ENCODE results near the gene HAL. TPM values are rescaled to one million over a fixed set of nuclear protein-coding genes. Genes with fewer than 3 reads are reported as not detected.

Gene HAL
- total RNA-seq, 1 donor from 2014 or later, result 3.8 TPM

- Mint-ChIP-seq H3K4me3 (no peak overlapping the region), H3K36me3 (no peaks in the 10 kb centered on the region), H3K9me3 (no peaks in the 10 kb centered on the region), H3K27ac (no peak overlapping the region), H3K27me3 (no peaks in the 10 kb centered on the region), H3K4me1 (ENCODE audit: unreplicated experiment) (peaks cover 15% of the 10 kb centered on the region)
- TF ChIP-seq CTCF (conservative IDR thresholded peaks at IDR 0.05), result no peak
- no peak for DNase-seq (ENCODE audit: extremely low spot score, unreplicated experiment)
Measured at GRCh38 chr12:96033549-96034389, 37.6 kb upstream of the HAL start.

GRCh38 chr12:96029826-96030225, 33.7 kb upstream of the HAL start:
- Mint-ChIP-seq H3K27ac (no peak overlapping the region), H3K4me3 (no peak overlapping the region)

GRCh38 chr12:96028538-96028937, 32.4 kb upstream of the HAL start:
- TF ChIP-seq CTCF (conservative IDR thresholded peaks at IDR 0.05), result no peak
- Mint-ChIP-seq H3K4me3 (no peak overlapping the region), H3K9me3 (no peaks in the 10 kb centered on the region), H3K27ac (no peak overlapping the region), H3K27me3 (no peaks in the 10 kb centered on the region), H3K4me1 (ENCODE audit: unreplicated experiment) (peaks cover 15% of the 10 kb centered on the region), H3K36me3 (peaks cover 19% of the 10 kb centered on the region)
- DNase-seq (ENCODE audit: extremely low spot score, unreplicated experiment), result no peak

More at GRCh38 chr12:96029826-96030225, 33.7 kb upstream of the HAL start:
- Mint-ChIP-seq H3K4me1 (ENCODE audit: unreplicated experiment) (peaks cover 15% of the 10 kb centered on the region), H3K27me3 (no peaks in the 10 kb centered on the region), H3K9me3 (no peaks in the 10 kb centered on the region), H3K36me3 (peaks cover 19% of the 10 kb centered on the region)
- no peak for TF ChIP-seq CTCF (conservative IDR thresholded peaks at IDR 0.05)
- DNase-seq (ENCODE audit: extremely low spot score, unreplicated experiment), result no peak

GRCh38 chr12:96026331-96026730, 30.2 kb upstream of the HAL start:
- DNase-seq (ENCODE audit: extremely low spot score, unreplicated experiment), result no peak
- no peak overlapping the region for H3K4me3 Mint-ChIP-seq
- no peak for TF ChIP-seq CTCF (conservative IDR thresholded peaks at IDR 0.05)
- H3K27ac Mint-ChIP-seq, result no peak overlapping the region
- H3K36me3 Mint-ChIP-seq, result peaks cover 26% of the 10 kb centered on the region
- no peaks in the 10 kb centered on the region for H3K27me3 Mint-ChIP-seq
- H3K9me3 Mint-ChIP-seq, result no peaks in the 10 kb centered on the region
- H3K4me1 Mint-ChIP-seq (ENCODE audit: unreplicated experiment), result peaks cover 7% of the 10 kb centered on the region

- no peaks in the 10 kb centered on the region for H3K27me3 Mint-ChIP-seq
- no peak overlapping the region for H3K27ac Mint-ChIP-seq
- no peaks in the 10 kb centered on the region for H3K9me3 Mint-ChIP-seq
- no peak for DNase-seq (ENCODE audit: extremely low spot score, unreplicated experiment)
- no peak overlapping the region for H3K4me3 Mint-ChIP-seq
- H3K36me3 Mint-ChIP-seq, result peaks cover 32% of the 10 kb centered on the region
- no peak for TF ChIP-seq CTCF (conservative IDR thresholded peaks at IDR 0.05)
- peaks cover 7% of the 10 kb centered on the region for H3K4me1 Mint-ChIP-seq (ENCODE audit: unreplicated experiment)
Measured at GRCh38 chr12:96025518-96025917, 29.4 kb upstream of the HAL start.
